Hematopoietic multipotent progenitor cell treated with erythropoietin and hydrocortisone succinate and interleukin-3 and kit ligand, for 6 days (in vitro differentiated cells): ENCODE results near the gene UFC1.

Source experiments
- DNase-seq: peaks from one replicate; pipeline ENCODE4 v3.0.0-alpha.2; 2015

The UFC1 gene

DNA sequence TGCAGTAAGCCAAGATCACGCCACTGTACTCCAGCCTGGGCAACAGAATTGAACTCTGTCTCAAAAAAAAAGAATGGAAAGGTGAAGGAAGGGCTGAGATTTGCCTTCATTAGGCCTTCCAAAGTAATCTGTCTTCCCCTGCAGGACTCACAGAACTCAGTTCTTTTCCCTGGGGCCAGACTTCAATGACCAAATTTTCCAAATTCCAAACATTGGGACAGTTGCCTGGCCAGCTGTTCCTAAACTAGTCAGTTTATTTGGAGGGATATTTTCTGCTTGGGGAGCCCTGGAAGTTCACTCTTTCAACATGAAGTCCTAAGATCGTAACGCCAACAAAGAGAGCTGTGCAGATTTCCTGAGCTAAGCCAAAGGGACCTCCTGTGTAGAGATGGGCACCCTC, 15.9 kb upstream of the UFC1 start:
- no peak for DNase-seq

DNA sequence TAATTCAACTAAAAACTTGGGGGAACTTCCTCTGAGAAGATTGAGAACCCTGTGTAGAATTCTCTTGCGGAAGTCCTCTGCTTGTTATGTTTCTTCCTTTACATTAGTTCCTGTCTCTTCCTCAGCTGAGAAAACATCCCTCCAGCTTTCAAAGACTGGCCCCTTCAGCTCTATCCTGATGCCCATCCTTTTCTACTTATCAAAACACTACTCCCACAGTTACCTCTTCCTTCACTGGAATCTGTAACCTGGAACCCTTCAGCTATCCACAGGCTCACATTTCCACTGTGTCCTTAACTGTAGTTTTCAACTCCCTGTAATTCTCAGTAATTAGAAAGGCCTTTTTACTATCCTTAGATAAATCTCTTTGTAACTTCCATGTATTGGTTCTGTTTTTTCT, 15.3 kb upstream of the UFC1 start:
- no peak for DNase-seq

DNA sequence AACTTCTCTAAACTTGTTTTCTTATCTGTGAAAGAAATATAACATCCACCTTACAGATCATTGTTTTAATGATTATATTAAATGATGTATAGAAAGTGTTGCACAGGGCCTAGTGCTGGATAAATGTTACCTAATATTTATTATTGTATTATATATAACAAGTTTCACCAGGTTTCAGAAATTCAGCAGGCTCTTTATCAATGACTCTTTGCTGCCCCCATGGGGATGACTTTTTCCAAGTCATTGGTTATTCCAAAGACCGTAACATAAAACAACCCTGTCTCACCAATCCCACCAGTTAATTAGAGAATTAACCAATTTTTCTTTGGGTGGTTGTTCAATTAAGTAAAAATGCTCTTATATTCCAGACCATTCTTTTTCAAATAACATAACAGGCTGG, 14.0 kb upstream of the UFC1 start:
- DNase-seq, result peak; percentile 85

DNA sequence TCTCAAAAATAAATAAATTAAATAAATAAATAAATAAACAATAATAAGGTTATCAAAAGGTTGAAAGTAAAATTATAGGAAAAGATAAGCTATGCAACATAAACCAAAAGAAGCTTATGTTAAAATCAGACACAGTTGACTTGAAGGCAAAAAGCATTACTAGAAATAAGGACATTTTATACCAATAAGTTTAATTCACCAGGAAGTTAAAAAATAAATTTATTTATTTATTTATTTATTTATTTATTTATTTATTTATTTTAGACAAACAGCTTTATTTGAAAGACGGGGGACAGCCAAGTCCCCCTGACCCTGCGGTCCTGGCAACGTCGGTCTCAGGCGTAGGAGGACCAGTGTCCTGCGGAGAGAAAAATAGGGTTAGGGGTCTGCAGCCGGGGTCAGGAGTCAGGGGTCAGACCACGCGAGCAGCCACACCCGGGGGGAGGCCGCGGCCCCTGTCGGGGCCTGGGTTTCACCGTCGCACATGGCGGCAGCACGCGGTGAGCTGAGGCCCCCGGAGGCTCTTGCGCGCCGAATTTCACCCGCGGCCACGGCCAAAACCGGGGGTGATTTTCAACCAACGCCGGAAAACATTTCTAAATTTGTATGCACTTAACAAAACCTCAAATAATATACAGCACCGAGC, 12.9 kb upstream of the UFC1 start:
- no peak for DNase-seq

DNA sequence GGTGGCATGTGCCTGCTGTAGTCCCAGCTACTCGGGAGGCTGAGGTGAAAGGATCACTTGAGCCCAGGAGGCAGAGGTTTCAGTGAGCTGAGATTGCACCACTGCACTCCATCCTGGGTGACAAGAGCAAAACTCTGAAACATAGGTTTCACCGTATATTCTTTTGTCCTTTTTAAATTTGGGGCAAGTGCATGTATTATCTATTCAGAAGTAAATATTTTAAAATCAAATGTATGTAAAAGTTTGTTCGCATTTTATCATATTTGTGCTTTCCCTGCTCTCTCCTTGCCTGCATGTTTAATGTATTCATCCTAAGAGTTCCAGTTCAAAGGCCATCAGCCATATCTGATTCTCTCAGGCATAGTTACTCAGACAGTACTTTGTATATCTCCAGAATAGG, 7.9 kb upstream of the UFC1 start:
- no peak for DNase-seq

DNA sequence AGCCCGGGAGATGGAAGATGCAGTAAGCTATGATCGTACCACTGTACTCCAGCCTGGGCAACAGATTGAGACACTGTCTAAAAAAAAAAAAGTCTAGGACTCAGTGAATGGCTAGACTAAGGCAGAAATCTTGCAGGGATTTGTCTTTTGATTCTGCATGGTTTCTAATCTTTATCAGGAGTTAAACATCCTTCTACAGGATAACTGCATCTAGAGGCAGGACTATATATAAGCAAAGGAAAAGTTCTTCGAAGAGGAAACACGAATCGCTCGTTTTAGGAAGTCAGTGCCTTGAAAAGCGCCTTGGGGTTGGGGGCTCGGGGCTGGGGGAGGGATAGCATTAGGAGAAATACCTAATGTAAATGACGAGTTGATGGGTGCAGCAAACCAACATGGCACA, 602 bp upstream of the UFC1 start:
- DNase-seq, result no peak

DNA sequence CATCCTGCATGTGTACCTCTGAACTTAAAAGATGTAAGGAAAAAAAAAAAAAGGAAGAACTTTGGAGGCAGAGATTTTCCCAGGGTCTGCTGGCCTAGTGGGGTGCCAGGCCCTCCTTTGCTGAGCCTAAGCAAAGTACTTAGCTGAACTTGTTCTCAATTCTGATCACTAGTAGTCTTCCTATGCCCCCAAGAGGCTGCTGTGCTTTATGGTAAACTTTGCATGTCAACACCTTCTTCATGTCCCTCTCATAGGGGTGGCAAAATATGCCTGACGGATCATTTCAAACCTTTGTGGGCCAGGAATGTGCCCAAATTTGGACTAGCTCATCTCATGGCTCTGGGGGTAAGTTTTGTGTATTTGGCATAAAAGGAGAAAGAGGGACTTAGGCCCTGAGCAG, 4.1 kb downstream of the UFC1 start:
- DNase-seq, result no peak

DNA sequence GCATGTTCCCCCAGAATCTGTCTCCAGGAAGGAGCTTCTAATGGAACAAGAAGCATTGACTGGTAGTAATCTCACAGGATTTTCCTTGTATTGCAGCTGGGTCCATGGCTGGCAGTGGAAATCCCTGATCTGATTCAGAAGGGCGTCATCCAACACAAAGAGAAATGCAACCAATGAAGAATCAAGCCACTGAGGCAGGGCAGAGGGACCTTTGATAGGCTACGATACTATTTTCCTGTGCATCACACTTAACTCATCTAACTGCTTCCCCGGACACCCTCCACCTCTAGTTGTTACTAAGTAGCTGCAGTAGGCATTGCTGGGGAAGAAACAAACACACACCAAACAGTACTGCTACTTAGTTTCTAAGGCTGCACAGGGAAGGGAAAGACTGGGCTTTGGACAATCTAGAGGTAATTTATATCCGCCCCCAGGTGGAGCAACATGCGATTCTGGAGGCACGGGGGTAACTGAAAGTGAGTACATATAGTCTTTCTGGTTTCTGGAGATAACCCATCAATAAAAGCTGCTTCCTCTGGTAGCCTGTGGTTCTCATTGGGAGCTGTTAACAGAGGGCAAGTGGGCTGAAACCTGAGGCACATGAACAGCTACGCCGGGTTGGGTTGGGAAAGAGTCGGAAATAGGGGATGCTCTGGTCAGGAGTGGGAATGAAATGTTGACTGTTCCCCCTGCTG, 4.7 kb downstream of the UFC1 start:
- peak; percentile 77 for DNase-seq

DNA sequence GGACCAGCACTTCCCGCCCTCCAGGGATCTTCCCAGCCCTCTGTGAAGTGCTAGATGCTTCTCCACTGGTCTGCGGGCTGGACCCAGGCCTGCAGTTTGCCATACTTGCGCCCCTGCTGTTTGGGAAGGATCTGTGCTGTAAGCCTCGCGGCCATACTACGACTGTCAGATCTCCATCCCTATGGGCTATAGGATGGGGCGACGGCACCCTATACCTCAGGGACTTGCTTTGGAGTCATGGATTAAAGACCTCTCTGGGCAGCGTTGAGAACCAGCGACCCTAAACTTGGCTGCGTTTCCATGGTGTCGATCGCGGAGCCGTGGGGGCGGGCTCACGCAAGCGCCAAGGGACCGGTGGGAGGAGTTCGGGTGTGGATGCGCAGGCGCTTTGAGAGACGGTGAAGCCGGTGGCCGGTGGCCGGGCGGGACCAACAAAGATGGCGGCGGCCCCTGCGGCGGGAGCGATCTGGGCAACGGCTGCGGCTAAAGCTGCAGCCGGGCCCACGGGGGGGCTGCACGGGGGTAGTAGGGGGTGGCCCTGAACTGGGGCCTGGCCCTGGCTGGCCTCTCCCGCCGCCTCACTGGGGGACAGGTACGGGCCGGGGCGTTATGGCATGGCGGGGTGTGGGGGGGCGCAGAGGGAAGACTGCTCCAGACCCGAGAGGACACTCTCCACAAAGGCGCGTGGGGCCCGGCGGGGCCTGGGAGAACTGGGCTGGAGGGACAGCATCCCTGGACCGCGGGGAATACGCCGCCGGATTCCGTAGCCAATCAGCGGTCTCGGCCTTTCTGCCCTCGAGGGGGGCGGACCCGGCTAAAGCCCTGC, 5.5 kb downstream of the UFC1 start, which contains the start of gene USP21:
Gene USP21 (plus strand): TSS at position 414 of the 826 bp plus-strand sequence. CDS start 1,141 bp downstream, outside the sequence.
- peak; percentile 97 for DNase-seq

DNA sequence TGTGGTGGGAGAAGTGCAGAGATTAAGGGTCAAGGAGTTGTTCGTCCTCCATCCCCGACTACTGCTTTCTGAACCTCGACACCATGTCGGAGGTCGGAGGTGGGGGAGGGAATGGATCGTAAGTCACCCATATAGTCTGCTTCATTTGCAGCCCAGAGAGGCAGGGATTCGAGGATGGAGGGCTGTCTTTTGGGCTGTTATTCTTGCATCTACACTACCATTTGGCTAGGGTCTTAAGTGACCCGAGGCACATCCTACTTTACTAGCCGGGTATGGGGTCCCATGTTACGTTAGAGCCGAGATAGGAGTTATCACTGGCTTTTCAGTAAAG, 6.1 kb downstream of the UFC1 start:
- no peak for DNase-seq

DNA sequence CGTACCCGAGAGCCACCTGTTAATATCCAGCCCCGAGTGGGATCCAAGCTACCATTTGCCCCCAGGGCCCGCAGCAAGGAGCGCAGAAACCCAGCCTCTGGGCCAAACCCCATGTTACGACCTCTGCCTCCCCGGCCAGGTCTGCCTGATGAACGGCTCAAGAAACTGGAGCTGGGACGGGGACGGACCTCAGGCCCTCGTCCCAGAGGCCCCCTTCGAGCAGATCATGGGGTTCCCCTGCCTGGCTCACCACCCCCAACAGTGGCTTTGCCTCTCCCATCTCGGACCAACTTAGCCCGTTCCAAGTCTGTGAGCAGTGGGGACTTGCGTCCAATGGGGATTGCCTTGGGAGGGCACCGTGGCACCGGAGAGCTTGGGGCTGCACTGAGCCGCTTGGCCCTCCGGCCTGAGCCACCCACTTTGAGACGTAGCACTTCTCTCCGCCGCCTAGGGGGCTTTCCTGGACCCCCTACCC, 6.9 kb downstream of the UFC1 start:
- DNase-seq, result no peak

DNA sequence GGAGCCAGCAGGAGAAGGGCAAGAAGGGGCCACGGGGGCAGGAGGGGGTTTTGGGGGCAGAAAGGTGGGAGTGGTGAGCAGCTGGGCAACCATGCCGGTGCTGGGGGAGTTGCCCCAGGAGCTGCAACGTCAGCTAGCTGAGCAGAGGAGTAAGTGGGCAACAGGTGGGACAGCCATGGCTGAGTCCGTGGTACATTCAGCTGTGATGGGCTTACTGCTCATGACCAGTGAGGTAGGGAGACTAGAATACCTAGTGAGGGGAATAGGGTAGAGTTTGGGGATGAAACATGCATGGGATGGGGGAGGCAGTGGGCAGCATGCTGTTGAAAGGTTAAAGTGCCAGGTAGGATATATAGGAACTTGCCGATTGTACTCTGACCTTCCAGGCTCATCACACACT, 7.9 kb downstream of the UFC1 start:
- no peak for DNase-seq

DNA sequence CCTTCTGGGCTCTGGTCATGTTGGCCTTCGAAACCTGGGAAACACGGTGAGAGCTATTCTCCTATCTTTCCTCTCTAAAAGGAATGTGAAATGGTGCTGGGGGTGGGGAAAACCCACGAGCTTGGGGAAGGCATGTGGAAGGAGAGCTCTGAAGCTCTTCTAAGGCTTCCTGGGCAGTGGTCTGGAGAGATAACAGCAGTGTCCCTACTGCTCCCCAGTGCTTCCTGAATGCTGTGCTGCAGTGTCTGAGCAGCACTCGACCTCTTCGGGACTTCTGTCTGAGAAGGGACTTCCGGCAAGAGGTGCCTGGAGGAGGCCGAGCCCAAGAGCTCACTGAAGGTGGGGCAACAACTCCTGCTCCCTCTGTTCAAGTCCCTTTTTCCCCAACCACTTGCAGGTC, 8.3 kb downstream of the UFC1 start:
- DNase-seq, result no peak

DNA sequence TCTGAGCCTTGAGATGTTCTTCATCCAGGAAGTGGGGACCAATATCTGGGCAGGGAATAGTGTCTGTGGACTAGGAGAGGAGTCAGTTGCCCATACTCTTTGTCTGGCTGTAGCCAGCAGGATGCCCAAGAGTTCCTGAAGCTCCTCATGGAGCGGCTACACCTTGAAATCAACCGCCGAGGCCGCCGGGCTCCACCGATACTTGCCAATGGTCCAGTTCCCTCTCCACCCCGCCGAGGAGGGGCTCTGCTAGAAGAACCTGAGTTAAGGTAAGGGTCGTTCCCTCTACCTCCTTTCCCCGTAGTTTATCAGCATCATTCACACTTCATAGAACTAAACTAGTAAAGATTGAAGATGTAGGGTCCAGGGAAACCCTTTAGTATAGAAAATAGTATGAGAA, 9.0 kb downstream of the UFC1 start:
- DNase-seq, result no peak

DNA sequence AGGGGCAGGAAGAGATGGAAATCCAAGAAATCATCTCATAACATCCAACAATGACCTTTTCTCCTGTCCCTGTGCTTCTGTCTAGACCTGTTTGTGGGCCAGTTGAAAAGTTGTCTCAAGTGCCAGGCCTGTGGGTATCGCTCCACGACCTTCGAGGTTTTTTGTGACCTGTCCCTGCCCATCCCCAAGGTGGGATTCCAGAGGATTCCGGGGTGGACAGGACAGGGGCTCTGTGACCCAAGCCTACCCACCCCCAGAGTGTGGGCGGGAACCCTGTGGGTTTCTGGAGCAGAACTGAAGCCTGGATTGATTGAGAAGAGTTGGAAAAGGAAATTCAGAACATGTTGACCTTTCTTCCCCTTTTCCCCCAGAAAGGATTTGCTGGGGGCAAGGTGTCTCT, 10.0 kb downstream of the UFC1 start:
- no peak for DNase-seq

DNA sequence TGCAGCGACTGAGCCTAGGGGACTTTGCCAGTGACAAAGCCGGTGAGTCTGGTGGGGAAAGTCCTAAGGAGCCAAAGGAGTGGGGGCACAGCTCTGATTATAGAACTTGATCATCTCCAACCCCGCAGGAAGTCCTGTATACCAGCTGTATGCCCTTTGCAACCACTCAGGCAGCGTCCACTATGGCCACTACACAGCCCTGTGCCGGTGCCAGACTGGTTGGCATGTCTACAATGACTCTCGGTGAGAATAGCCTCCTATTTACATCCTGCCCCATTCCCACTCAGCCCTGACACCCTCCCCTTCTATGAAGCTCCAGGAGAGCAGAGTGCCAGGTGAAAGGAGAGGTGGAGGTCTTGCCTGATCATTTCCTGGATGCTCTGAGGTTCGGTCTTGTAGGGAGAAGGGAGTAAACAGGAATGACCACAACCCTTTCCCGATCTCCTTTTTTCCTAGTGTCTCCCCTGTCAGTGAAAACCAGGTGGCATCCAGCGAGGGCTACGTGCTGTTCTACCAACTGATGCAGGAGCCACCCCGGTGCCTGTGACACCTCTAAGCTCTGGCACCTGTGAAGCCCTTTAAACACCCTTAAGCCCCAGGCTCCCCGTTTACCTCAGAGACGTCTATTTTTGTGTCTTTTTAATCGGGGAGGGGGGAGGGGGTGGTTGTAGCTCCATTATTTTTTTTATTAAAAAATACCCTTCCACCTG, 11.3 kb downstream of the UFC1 start:
- no peak for DNase-seq

DNA sequence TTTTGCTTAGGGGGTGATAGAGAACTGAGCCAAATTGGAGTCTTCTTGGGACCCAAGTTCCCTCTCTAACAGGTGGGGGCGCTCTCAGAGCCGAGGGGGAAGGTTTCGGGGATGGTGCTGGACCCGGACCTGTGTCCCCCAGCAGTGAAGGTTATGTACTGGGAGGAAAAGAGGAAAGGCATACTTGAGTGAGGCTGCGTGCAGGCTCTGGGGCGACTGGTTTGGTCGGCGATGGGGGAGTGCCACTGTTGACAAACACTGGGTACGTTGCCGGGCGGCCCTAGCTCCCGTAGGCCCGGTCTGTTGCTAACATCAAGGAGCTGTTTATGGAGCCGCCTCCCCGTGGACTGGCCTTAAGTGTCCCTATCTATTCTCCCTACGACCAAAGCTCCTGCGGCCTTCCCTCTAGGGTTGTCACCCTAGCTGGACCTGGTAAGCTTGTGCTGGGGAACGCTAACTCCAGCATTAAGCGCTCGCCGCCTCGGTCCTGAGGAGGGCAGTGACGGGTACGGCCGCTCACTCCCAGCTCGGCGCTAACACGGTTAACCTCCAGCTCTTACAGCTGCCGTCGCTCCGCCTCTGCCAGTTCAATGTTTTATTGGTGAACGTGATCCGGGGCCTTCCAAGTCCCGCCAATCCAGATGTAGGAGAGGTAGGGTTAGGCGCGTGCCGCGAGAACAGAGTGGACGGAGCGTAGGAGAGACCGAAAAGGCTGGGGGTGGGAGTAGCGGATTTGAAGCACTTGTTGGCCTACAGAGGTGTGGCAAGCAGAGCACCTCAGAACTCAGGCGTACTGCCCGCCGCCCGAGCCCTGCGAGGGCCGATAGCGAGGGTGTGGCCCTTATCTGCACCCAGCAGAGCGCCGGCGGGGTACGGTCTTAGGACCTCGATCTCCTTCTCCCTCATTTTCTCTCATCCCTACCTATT, 12.2 kb downstream of the UFC1 start, which contains the start of gene PPOX:
Gene PPOX (plus strand): TSS at position 685 of the 927 bp plus-strand sequence. CDS start 422 bp downstream, outside the sequence.
- DNase-seq, result peak; percentile 100

DNA sequence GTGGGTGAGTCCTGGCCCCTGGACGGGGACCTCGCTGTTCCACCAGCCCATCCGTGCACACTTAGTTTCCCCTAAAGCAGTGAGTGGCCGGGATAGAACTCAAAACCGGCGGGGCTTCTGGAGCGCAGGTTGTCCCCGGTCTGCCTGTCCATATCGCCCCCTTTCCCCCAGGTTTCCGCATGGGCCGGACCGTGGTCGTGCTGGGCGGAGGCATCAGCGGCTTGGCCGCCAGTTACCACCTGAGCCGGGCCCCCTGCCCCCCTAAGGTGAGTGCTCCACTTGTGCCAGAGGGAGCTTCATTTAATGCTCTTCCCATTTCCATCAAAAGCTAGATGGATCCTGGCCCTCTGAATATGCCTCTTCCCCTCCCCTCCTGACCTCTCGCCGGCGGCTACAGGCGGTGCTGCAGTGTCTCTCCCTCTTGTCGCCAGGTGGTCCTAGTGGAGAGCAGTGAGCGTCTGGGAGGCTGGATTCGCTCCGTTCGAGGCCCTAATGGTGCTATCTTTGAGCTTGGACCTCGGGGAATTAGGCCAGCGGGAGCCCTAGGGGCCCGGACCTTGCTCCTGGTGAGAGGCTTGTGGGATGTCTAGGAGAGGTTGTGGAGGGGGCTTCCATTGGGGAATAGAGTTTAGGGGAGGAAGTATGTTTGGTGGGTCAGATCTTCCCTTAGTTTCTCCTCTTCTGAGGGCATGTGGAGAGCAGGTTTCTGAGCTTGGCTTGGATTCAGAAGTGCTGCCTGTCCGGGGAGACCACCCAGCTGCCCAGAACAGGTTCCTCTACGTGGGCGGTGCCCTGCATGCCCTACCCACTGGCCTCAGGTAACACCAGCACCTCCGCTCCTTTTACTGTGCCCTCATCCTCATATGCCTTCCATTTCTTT, 13.1 kb downstream of the UFC1 start:
- peak; percentile 70 for DNase-seq

DNA sequence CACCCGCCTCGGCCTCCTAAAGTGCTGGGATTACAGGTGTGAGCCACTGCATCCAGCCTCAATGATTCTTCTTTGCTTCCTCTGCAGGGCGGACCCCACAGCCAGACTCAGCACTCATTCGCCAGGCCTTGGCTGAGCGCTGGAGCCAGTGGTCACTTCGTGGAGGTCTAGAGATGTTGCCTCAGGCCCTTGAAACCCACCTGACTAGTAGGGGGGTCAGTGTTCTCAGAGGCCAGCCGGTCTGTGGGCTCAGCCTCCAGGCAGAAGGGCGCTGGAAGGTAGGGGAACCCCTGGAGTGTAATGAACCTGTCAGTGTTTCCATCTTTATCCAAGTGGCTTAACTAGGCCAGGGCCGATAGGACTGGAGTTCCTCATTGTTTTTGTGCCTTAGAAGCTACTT, 15.1 kb downstream of the UFC1 start:
- DNase-seq, result no peak

DNA sequence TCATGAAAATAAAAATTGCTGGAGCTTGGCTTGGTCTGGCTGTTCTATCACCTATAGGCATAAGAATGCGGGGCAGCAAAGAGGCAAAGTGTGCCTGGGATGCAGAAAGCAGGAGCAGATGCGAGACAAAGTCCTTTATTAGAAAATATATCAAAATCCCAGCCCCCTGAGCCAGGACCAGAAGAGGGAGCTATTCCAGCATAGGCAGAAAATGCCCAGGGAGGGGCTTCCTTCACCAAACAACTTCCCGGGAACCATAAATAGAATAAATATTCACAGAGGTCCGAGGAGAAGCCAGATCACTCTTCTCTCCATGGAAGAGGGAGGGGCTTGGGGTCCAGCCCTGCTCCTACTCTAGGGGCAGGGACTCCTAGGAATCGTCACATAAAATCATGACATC, 17.4 kb downstream of the UFC1 start:
- no peak for DNase-seq

DNA sequence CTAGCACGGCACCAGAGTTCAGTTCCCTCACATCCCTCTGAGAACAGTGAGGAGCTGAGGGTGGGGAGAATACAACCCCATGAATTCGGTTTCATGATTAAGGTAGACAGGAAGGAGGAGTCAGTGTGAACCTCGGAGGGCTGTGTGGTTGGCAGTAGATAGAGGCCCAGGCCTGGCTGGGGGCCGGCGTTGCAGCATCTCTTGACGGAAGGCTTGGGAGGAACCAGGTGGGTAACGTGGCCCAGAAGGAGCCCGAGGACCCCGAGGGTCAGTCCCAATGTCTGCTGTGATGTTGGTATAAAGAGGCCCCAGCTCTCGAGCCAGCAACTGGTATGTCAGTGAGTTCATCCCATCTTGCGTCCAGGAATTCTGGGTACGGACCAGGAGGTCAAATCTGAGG, 17.9 kb downstream of the UFC1 start:
- DNase-seq, result no peak
